Sciatic nerve (tissue), 2 donors: ENCODE results near the gene DHRSX. TPM values are rescaled to one million over a fixed set of nuclear protein-coding genes. Genes with fewer than 3 reads are reported as not detected.
"Not testable (repeated sequence)": the region's sequence is repeated elsewhere in the genome, so short reads cannot be mapped to it uniquely, and the experiment has no call there.

Source experiments
- ATAC-seq: fragments of 200-7000 bp; cut with Tn5 transposase; one replicate; pipeline ENCODE4 v1.9.1; 2020; ENCODE audit warnings: mild to moderate bottlenecking, moderate library complexity
- DNase-seq: peaks from one replicate; pipeline ENCODE4 v3.0.0-alpha.2; 2020; ENCODE audit warnings: low spot score
- intact Hi-C: fragments of 100-400 bp; cut with DNase I; formaldehyde crosslinking; loops from one replicate; pipeline ENCODE4 v1.14.2; 2022
- total RNA-seq: library from RNA; stranded (reverse); fragmentation: NEBNext Ultra II Directional; extraction: Animal tissue kit (Norgen Biotek cat#: 25700); gene quantifications from one replicate; pipeline ENCODE4 v1.2.1, GENCODE V29; 2021
- donor health status: DM: no; HTN: no; CAD: no.
- donor health status: DM: no; HTN: no; CAD: no.

Gene DHRSX
- total RNA-seq, 1 donor from 2014 or later = 26.7 TPM

GRCh38 chrX:2226906-2227656 is 273.7 kb downstream of the DHRSX start:
- DNase-seq = no peak
- no peak for ATAC-seq
- intact Hi-C loops = no loop called here

GRCh38 chrX:2226182-2226581 is 274.6 kb downstream of the DHRSX start:
- DNase-seq (no peak), ATAC-seq (no peak)
- intact Hi-C loops = no loop called here

GRCh38 chrX:2224597-2225235 is 276.1 kb downstream of the DHRSX start:
- DNase-seq = no peak
- intact Hi-C loops = no loop called here

GRCh38 chrX:2224161-2224560 is 276.6 kb downstream of the DHRSX start:
- ATAC-seq (no peak), DNase-seq (no peak)
- intact Hi-C loops = no loop called here

More at GRCh38 chrX:2224597-2225235, 276.1 kb downstream of the DHRSX start:
- ATAC-seq = no peak

- ATAC-seq (no peak), DNase-seq (no peak)
- intact Hi-C loops = no loop called here
These were observed 279.8 kb downstream of the DHRSX start for GRCh38 chrX:2220829-2221567.

GRCh38 chrX:2220296-2220695 is 280.5 kb downstream of the DHRSX start:
- ATAC-seq = no peak
- intact Hi-C loops = no loop called here
- no peak for DNase-seq

GRCh38 chrX:2214138-2214823 is 286.5 kb downstream of the DHRSX start:
- ATAC-seq, DNase-seq, intact Hi-C loops: not testable (repeated sequence)

- DNase-seq, intact Hi-C loops, ATAC-seq: not testable (repeated sequence)
These were observed 289.1 kb downstream of the DHRSX start for GRCh38 chrX:2211667-2212066.

GRCh38 chrX:2193273-2193592 is 307.5 kb downstream of the DHRSX start:
- DNase-seq = no peak
- intact Hi-C loops = no loop called here
- ATAC-seq = no peak

GRCh38 chrX:2192584-2193272 is 308.0 kb downstream of the DHRSX start:
- DNase-seq = no peak
- intact Hi-C loops = no loop called here
- ATAC-seq = no peak

GRCh38 chrX:2188840-2189239 is 311.9 kb downstream of the DHRSX start:
- ATAC-seq (no peak), DNase-seq (no peak)
- intact Hi-C loops = no loop called here

GRCh38 chrX:2188330-2188792 is 312.4 kb downstream of the DHRSX start:
- intact Hi-C loops = no loop called here
- DNase-seq = no peak
- no peak for ATAC-seq

- intact Hi-C loops = no loop called here
- ATAC-seq = no peak
- DNase-seq = no peak
These were observed 313.2 kb downstream of the DHRSX start for GRCh38 chrX:2187352-2188115.

- ATAC-seq = no peak
- no peak for DNase-seq
- intact Hi-C loops = no loop called here
These were observed 315.3 kb downstream of the DHRSX start for GRCh38 chrX:2185341-2186082.

GRCh38 chrX:2184089-2184488 is 316.7 kb downstream of the DHRSX start:
- ATAC-seq (no peak), DNase-seq (no peak)
- intact Hi-C loops = no loop called here

- intact Hi-C loops = no loop called here
- no peak for DNase-seq
- no peak for ATAC-seq
These were observed 317.5 kb downstream of the DHRSX start for GRCh38 chrX:2183193-2183725.

GRCh38 chrX:2177541-2177940 is 323.2 kb downstream of the DHRSX start:
- intact Hi-C loops = no loop called here
- no peak for DNase-seq
- no peak for ATAC-seq
